GM18909 (cell line): ENCODE data around the gene POLRMT.
"Not testable (repeated sequence)": the region's sequence is repeated elsewhere in the genome, so short reads cannot be mapped to it uniquely, and the experiment has no call there.

Source experiments
- ATAC-seq: cut with Tn5 transposase; IDR thresholded peaks from one replicate; pipeline ENCODE4 v1.9.1; 2021; ENCODE audit warnings: mild to moderate bottlenecking; ENCODE audit not compliant: unreplicated experiment, poor library complexity

Gene POLRMT

DNA sequence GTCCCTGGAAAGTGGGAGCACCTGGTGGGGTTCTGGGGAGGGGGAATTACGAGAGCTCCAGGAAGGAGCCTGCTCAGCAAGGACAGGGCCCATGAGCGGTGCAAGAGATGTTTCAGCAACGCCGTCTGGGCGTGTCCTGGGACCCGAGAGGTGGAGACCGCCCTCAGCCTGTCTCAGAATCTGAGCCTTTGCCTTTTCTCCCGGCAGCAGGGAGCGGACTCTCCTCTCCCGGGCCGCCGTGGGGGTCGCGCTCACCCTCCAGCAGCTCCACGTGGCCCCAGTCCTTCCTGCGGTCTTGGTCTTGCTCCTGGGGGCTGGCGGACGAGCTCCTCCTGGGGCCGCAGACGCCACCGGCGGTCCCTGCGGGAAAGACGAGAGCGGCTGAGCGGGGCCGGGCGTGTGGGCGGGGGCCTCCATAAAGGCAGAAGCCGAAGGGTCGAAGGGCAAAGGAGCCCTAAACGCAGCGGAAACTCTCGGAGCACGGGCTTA, 714 bp downstream of the POLRMT start:
- ATAC-seq: peak; percentile 19

DNA sequence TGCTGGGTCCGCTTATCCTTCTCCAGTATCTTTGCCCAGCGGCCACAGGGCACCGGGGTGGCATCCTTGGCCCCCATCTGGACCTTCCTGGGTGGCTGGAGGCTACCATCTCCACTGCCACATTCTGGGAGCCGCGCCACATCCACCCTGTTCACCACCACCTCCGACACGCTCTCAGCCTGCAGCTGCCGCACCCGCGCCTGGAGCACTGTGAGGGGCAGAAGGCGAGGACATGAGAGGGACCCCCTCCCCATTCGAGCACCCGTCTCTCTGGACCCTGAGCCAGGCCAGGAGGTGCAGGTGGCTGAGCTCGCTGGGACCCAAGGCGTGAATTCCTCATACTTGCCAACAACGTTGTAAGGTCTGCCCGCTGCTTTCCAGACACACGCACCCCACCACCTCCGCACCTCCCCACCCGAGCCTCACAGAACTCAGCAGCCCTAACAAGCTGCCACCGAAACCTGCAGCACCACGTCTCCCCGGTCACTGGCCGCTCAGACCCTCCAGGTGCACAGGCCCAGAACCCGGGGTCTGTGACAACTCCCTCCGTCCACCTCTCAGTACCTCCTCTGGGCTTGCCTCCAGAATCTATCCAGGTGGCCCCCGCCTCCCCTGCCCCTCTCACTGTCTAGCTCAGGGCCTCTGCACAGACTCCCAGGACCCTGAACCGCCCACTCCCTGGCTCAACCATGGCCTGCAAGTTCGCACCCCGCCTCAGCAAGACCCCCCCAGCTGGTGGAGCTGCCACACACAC, 3.2 kb downstream of the POLRMT start:
- ATAC-seq: no peak

DNA sequence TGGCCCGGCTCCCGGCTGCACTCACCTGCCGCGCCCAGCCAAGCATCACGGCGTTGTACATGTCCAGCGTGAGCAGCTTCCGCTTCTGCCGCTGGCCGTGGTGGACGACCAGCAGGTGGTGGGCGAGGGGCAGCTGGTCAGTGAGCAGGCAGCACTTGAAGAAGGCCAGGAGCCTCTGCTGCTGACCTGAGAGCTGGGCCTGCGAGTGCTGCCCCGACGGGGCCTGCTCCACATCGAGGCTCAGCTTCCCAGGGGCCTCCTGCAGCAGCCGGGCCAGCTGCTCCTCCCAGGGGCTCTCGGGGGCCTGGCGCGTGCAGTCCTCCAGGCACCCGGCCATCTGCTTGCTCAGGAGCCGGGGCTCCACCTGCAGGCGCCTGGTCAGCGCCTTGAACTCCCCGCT, 3.8 kb downstream of the POLRMT start:
- not testable (repeated sequence) for ATAC-seq

DNA sequence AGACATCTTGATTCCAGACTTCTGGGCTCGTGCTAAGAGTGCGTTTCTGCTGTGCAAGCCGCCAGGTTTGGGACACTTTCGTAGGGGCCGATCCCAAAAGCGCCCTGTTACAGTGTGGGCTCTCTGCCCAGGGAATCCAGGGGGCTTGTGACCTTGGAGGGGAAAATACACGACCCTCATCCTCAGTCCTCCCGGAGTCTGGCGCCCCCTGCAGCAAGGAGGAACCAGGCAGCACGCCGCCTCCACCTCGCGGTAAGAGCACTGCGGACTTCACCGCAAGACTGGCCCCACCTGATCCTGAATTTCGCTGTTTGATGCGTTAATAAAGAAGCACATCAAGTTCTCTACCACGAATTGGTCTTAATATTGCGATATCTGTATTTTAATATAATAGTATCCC, 5.2 kb downstream of the POLRMT start:
- no peak for ATAC-seq

DNA sequence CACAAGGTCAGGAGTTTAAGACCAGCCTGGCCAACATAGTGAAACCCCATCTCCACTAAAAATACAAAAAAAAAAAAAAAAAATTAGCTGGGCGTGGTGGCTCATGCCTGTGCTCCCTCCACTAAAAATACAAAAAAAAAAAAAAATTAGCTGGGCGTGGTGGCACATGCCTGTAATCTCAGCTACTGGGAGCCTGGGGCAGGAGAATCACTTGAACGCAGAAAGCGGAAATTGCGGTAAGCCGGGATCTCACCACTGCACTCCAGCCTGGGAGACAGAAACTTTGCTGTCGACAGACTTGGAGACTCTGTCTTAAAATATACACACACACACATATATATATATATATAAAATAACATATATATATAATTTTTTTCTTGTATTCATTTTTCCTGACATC, 6.8 kb downstream of the POLRMT start:
- not testable (repeated sequence) for ATAC-seq

DNA sequence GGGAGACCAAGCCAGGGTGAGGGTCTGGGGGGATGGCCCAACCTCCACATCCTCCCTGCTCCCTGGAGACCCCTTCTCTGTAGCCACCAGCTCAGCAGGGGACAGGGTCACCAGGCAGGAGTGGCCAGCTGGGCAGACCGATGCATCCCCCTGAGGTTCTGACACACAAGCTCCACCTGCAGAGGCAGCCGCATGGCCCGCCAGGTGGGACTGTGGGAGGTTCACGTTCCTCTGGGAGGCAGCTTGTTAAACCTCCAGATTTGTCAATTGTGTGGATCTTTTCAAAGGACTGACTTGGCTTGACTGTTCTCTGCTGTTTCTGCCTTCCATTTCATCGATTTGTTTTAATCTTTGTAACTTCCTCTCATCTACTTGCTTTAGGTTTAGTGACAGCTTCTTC, 8.1 kb downstream of the POLRMT start:
- no peak for ATAC-seq

DNA sequence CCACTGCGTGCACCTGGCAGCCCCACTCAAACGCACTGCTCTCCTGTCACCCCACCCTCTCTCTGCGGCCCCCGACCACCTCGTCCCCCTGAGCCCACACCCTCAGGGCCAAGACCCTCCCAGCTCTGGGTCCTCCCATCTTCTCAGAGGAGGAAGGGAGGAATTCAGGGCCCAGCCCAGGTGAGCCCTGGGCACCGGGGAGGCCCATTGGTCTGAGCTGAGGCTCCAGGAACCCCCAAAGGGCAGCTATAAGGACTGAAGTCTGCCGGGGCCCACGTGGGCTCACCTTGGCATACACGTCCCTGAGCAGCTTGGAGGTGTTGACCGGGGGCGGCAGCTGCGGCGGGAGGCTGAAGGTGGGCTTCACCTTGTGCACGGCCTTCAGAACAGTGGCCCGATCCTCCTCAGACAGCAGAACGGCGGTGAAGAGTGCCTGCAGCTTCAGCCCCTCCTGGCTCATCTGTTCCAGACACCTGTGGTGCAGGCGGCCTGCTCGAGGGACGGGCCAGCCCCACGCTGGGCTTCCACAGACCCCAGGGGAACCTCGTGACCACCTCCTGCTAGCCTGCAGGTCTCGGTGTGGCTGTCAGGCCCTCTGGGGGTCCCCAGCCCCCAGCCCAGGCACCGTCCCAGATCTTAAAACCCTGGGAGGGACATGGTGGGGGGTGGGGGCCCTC, 8.8 kb downstream of the POLRMT start:
- ATAC-seq: no peak

DNA sequence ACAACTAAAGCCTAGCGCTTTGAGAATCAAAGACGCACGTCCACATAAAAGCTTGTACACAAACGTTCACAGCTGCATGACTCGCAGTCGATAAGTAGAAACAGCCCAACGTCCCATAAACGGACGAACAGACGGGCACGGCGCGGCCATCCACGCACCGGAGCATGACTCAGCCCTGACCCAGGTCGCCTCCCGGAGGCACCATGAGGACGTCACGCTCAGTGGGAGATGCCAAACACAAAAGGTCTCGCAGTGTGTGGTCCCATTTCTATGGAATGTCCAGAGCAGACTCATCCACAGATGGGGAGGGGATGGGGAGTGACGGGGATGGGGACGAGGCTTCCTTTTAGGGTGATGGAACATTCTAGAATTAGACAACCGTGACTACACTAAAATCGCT, 9.4 kb downstream of the POLRMT start:
- no peak for ATAC-seq

DNA sequence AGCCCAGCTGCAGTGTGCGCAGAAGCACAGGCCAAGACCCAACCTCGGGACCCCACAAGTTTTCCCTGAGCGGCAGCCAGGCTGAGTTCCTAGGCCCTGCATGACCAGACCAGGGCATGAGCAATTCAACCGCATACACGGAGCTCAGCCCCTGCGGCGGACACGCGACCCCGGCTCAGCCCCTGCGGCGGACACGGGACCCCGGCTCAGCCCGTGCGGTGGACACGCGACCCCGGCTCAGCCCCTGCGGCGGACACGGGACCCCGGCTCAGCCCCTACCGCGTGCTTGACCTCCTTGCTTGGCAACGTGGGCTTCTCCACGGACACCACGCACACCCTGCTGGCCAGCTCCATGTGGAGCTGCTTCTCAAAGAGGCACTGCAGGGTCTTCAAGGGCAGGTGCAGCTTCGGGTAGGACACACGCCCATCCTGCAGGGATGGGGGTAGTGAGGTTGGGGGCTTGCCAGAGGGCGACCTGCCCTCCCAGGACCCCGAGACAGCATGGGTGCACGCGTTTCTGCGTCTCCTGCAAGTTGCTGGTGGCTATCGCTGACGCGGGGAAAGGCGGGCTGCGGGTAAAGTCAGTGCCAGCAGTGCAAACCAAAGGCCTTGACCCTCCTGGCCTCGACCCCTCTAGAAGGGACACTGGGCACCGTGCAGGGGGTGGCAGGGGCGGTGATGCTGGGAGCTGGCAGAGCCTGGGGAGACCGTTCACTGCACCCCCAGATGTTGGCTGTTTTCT, 10.0 kb downstream of the POLRMT start:
- no peak for ATAC-seq

DNA sequence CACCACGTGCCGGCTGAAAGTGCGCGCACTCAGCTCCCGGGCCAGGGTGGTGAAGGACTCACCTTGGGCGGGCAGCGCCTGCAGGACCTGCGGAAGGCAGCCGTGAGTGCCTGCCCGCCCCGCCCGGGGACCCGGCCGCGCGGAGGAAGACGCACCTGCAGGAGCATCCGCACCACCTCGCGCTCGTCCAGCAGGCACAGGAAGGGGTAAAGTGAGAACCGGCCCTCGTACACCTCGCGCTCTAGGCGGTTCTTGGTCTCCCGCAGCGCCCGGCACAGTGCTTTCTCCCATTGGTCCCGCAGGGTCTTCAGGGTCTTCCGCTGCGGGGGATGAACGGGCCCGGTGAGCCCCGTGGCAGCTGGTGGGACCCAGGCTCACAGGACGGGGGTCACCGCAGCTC, 10.7 kb downstream of the POLRMT start:
- ATAC-seq: no peak

DNA sequence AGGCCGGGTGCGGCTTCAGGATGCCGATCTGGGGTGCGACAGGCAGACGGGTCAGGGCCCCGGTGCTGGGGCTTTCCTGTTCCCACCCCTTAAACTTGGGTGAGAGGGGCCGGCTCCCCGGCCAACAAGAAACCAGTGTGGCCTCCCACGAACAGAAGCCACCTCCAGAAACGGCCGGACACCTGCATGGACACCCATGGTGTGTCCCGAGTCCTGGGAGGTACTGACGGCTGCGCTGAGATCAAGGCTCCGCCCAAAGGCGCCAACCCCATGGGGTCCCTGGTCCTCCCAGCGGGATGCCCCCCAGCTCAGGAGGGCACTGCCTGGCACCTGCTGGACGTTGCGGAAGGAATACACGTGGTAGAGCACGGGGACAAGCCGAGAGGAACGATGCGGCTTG, 11.5 kb downstream of the POLRMT start:
- ATAC-seq: no peak

DNA sequence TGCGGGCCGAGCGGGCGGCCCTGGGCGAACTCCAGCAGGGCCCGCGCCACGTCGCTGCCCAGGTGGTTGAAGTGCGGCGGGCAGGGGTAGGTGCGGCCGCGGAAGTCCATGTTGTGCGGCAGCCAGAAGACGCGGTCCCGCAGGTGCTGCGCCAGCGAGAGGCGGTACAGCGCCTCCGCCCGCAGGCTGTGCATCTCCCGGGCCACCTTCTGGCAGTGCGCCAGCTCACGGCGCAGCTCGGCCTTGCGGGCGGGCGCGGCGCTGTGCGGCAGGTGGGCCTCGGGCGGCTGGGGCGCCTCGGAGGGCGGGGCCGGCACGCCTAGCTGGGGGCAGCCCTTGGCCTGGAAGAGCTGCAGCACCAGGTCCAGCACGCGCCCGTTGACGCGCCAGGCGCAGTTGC, 12.1 kb downstream of the POLRMT start:
- not testable (repeated sequence) for ATAC-seq

DNA sequence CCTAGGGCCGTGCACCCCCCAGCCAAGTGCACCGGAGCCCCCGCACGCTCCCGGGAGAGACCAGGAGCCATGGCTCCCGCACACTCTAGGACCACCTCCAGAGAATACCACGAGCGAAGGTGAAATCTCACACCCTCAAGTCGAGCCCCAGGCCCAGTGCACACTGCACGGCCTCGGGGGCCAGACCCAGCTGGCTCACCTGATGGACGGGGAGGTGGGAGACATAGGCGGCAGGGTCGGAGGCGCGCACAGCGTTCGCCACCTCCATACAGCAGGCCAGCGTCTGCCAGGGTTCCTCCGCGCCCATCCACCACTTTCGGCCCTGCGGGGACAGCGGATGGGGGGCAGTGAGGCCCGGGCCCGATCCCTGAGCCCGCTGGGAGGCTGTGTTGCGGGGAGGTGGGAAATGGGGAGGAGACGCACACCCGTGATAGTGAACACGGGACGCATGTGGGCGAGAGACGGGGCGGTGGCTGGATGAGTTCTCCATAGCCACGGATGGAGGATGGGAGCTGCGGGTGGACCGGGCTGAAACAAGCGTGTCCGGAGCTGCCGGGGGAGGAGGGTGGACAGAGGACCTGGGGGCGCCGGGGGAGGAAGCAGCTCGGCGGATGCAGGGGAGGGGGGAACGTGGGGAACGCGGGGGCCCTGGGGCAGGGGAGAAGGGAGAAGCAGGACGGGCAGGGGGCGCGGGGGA, 13.0 kb downstream of the POLRMT start:
- ATAC-seq: no peak

DNA sequence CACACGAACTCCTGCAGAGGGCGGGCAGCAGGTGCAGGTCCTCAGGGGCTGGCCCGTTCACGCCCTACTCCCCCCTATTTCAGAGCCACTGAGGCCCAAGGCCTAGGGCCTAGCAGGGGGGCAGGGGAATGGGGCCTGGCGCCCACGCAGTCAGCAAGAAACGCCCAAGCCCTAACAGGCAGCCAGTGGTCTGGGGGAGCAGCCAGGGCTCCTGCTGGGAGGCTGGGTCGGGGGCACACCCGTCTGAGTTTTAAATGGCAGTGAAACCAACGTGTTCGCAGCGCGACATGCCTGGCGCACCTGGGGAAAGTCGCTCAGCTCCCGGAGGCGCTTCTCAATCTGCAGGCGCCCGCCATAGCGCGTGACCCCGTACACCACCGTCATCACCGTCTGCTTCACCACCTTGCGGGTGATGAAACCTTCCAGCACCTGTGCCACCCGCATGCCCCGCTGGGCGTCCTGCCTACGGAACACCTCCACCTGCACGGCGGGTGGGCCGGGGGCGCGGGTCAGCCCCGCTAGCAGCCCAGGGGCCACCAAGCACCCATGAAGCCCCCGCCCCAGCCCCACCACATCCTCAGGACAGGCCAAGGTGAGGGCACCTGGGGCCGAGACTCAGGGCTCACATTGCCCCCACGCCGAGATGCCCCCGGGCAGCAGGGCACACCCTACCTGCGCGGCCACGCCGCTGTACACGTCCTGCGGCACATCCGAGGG, 13.9 kb downstream of the POLRMT start:
- ATAC-seq: no peak

DNA sequence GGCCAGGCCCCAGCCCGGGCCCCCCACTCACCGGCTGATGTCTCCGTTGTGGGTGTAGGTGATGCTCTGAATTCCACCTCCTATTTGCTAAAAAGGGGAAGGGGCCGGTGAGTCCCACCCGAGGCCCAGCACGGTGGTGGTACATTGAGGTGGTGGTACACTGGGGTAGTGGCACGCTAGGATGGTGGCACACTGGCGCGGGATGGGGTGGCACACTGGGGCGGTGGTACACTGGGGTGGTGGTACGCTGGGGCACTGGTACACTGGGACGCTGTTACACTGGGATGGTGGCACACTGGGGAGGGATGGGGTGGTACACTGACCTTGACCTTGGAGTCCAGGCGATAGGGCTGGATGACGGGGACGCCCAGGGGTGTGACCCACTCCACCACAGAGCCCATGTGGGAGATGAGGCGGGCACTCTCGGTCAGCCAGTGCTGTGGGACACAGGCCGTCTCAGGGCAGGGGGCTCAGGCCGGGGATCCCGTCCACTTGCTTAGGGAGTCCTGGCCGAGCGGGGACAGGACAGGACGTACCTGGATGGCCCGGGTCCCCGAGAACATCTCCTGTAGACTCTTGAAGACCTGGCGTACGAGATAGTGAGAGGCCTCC, 14.6 kb downstream of the POLRMT start:
- ATAC-seq: no peak

DNA sequence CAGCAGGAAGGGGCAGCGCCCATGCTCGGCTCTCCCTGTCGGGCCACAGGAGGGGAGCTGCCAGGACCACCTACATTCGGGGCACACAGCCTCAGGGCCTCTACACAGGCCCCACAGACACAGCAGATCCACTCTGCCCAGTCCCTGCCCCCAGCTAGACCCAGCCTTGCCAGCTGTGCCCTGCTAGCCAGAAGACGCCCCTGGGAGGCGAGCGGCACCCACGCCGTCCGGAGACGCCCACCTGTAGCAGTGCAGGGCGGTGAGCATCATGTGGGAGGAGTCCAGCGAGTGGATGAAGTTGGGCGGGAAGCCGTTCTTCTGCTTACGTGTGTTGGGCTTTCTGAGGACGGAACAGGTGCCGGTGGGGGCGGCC, 15.1 kb downstream of the POLRMT start:
- no peak for ATAC-seq

DNA sequence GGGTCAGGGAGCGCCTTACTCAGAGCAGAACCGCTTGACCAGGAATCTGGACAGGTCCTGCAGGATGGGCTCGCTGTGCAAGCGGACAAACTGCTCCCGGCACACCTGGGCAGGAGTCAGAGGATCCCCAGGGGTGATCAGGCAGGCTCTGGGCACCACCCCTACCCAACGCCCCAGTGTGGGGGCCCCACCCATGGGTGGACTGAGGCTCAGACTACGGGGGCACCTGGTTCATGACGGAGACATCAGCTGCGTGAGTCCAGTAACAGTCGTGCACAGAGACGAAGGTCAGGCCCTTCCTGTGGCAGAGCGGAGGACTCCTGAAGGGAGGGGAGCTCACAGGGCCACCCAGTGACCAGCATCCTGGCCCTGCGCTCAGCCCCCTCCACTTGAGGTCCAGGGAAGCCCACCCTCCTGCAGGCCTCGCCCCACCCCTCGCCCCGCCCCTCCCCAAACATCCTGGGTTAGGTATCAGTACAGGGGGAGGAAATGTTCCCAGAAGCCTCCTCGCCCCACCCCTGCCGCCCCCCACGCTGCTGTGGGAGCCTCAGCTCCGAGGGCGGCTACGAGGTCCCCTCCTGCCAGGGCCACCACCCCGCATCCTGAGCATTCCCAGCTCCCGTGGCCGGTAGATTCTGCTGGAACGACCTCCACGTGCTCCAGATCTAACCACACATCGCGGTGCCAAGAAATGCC, 15.6 kb downstream of the POLRMT start:
- no peak for ATAC-seq

DNA sequence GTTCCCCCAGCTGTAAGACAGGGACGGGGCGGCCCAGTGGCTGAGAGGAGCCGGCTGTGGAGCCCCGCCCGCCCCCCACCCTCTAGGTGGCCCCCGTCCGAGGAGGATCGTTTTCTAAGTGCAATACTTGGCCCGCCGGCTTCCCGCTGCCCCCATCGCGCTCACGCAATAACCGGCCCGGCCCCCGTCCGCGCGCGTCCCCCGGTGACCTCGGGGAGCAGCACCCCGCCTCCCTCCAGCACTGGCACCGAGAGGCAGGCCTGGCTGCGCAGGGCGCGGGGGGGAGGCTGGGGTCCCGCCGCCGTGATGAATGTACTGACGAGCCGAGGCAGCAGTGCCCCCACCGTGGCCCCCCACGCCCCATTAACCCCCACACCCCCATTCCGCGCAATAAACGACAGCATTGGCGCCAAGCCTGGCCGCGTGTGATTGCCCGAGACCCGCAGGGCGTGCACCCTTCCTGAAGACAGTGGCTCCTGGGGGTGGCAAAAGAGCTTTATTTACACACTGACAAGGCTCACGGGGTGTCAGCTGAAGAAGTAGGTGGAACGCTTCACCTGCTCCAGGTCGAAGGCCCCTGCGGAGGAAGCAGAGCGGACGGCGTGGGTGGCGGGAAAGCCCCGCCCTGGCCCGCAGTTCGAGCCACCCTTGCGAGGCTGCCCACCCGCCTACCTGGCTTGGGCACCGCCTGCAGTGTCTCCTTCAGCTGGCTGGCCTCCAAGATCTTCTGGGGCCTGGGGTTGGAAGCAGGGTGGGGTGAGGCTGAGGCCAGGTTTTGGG, 16.4 kb downstream of the POLRMT start:
- no peak for ATAC-seq
